HK-2 (cell line): Measurements from ENCODE around the gene ATG4B.
"Not testable (repeated sequence)": the region's sequence is repeated elsewhere in the genome, so short reads cannot be mapped to it uniquely, and the experiment has no call there.

Source experiments
- DNase-seq: peaks from one replicate; pipeline ENCODE4 v3.0.0-alpha.2; 2018; ENCODE audit not compliant: unreplicated experiment

Gene ATG4B

GRCh38 chr2:241640165-241640795 is 2.8 kb downstream of the ATG4B start:
- DNase-seq, result no peak

- DNase-seq, result no peak
Measured at GRCh38 chr2:241641631-241642030, 4.1 kb downstream of the ATG4B start.

- no peak for DNase-seq
Measured at GRCh38 chr2:241645056-241645914, 7.8 kb downstream of the ATG4B start.

- no peak for DNase-seq
Measured at GRCh38 chr2:241645915-241646645, 8.6 kb downstream of the ATG4B start.

GRCh38 chr2:241648453-241648852 is 11.0 kb downstream of the ATG4B start:
- no peak for DNase-seq

- DNase-seq, result no peak
Measured at GRCh38 chr2:241649404-241649803, 11.9 kb downstream of the ATG4B start.

GRCh38 chr2:241649927-241650326 is 12.4 kb downstream of the ATG4B start:
- no peak for DNase-seq

- DNase-seq, result no peak
Measured at GRCh38 chr2:241652142-241652541, 14.6 kb downstream of the ATG4B start.

GRCh38 chr2:241652722-241653121 is 15.2 kb downstream of the ATG4B start:
- DNase-seq, result no peak

GRCh38 chr2:241653210-241653750 is 15.8 kb downstream of the ATG4B start:
- DNase-seq, result no peak

- no peak for DNase-seq
Measured at GRCh38 chr2:241654551-241654950, 17.1 kb downstream of the ATG4B start.

- no peak for DNase-seq
Measured at GRCh38 chr2:241655516-241656189, 18.2 kb downstream of the ATG4B start.

- DNase-seq, result no peak
Measured at GRCh38 chr2:241656190-241656741, 18.8 kb downstream of the ATG4B start.

- no peak for DNase-seq
Measured at GRCh38 chr2:241657786-241658254, 20.3 kb downstream of the ATG4B start.

GRCh38 chr2:241658296-241658695 is 20.8 kb downstream of the ATG4B start:
- DNase-seq, result no peak

GRCh38 chr2:241659150-241659739 is 21.8 kb downstream of the ATG4B start:
- DNase-seq, result no peak

GRCh38 chr2:241660593-241661213 is 23.2 kb downstream of the ATG4B start:
- DNase-seq, result no peak

GRCh38 chr2:241662731-241663130 is 25.2 kb downstream of the ATG4B start:
- DNase-seq, result not testable (repeated sequence)

GRCh38 chr2:241665731-241666440 is 28.4 kb downstream of the ATG4B start:
- no peak for DNase-seq
